ENCODE results near the gene MGAT4A.
"Not testable (repeated sequence)": the region's sequence is repeated elsewhere in the genome, so short reads cannot be mapped to it uniquely, and the experiment has no call there.

The MGAT4A gene

GRCh38 chr2:98702858-98703620, 27.9 kb downstream of the MGAT4A start:
- DNase-seq (ENCODE audit: low spot score): no peak

- no peak for DNase-seq (ENCODE audit: low spot score)
Measured at GRCh38 chr2:98702127-98702802, 28.7 kb downstream of the MGAT4A start.

- no peak for DNase-seq (ENCODE audit: low spot score)
Measured at GRCh38 chr2:98701230-98701629, 29.7 kb downstream of the MGAT4A start.

- no peak for DNase-seq (ENCODE audit: low spot score)
Measured at GRCh38 chr2:98698896-98699295, 32.0 kb downstream of the MGAT4A start.

GRCh38 chr2:98697651-98698337, 33.1 kb downstream of the MGAT4A start:
- no peak for DNase-seq (ENCODE audit: low spot score)

- no peak for DNase-seq (ENCODE audit: low spot score)
Measured at GRCh38 chr2:98696200-98696599, 34.7 kb downstream of the MGAT4A start.

GRCh38 chr2:98695255-98695654, 35.7 kb downstream of the MGAT4A start:
- DNase-seq (ENCODE audit: low spot score): no peak

GRCh38 chr2:98693477-98693876, 37.5 kb downstream of the MGAT4A start:
- DNase-seq (ENCODE audit: low spot score): no peak

- DNase-seq (ENCODE audit: low spot score): no peak
Measured at GRCh38 chr2:98692090-98693054, 38.6 kb downstream of the MGAT4A start.

GRCh38 chr2:98691303-98691702, 39.6 kb downstream of the MGAT4A start:
- no peak for DNase-seq (ENCODE audit: low spot score)

- no peak for DNase-seq (ENCODE audit: low spot score)
Measured at GRCh38 chr2:98685930-98686887, 44.7 kb downstream of the MGAT4A start.

GRCh38 chr2:98683728-98684127, 47.2 kb downstream of the MGAT4A start:
- DNase-seq (ENCODE audit: low spot score): no peak

GRCh38 chr2:98676742-98677141, 54.2 kb downstream of the MGAT4A start:
- DNase-seq (ENCODE audit: low spot score): no peak

GRCh38 chr2:98674233-98674964, 56.5 kb downstream of the MGAT4A start:
- no peak for DNase-seq (ENCODE audit: low spot score)

GRCh38 chr2:98669675-98670074, 61.3 kb downstream of the MGAT4A start:
- DNase-seq (ENCODE audit: low spot score): no peak

GRCh38 chr2:98665677-98666076, 65.3 kb downstream of the MGAT4A start:
- no peak for DNase-seq (ENCODE audit: low spot score)

- no peak for DNase-seq (ENCODE audit: low spot score)
Measured at GRCh38 chr2:98664323-98664722, 66.6 kb downstream of the MGAT4A start.

GRCh38 chr2:98663511-98664090, 67.3 kb downstream of the MGAT4A start:
- DNase-seq (ENCODE audit: low spot score): no peak

- not testable (repeated sequence) for DNase-seq (ENCODE audit: low spot score)
Measured at GRCh38 chr2:98659491-98659840, 71.5 kb downstream of the MGAT4A start.

Measured in ecto neural progenitor cell (in vitro differentiated cells).